Keratinocyte (primary cell): ENCODE measurements around the gene PCMTD2.

Source experiments
- CTCF ChIP-seq, 3 experiments: IDR thresholded peaks in 1 of 3; conservative IDR thresholded peaks in 1 of 3; optimal IDR thresholded peaks in 1 of 3; 2 replicates in 2 of 3; 3 replicates in 1 of 3; pipeline versions ENCODE3 to v1.5.1; 2011; ENCODE audit warnings: low read length in 3 of 3, mild to moderate bottlenecking in 3 of 3, moderate library complexity in 2 of 3, control low read depth in 1 of 3, inconsistent platforms in 1 of 3; ENCODE audit not compliant: insufficient read depth in 2 of 3; ENCODE audit errors: extremely low read depth in 1 of 3
- EZH2 ChIP-seq: IDR thresholded peaks from one replicate; pipeline ENCODE4 v1.6.1; 2012; ENCODE audit warnings: inconsistent platforms, mild to moderate bottlenecking, low read length, moderate library complexity

- TF ChIP-seq CTCF (optimal IDR thresholded peaks at IDR 0.05 in 1 of 3, IDR thresholded peaks at IDR 0.05 in 1 of 3, conservative IDR thresholded peaks at IDR 0.05 in 1 of 3; ENCODE audit: extremely low read depth in 1 of 3, insufficient read depth in 2 of 3, low read length in 3 of 3) (no peak), EZH2 (no peak)
Observed at GRCh38 chr20:64277571-64278316, 22.2 kb downstream of the PCMTD2 start.
